Measurements from ENCODE around the gene FAM193A.
"Not testable (repeated sequence)": the region's sequence is repeated elsewhere in the genome, so short reads cannot be mapped to it uniquely, and the experiment has no call there.

The FAM193A gene

DNA sequence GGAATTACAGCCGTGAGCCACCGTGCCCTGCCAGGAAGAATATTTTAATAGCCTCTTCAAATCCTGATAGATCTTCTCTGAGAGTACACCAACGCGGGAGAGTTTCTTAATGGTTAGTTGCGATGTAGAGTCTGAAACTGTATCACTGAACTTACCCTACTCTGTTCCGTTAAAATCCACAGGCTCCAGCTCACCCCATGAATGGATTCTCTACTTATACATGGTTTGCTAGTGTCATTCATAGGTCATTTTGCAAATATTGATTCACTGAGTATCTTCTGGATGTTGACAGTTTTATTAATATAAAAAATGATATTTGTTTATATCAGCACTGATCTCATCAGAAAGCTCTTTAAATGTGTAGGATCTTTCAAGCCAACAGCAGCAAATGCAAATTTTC lies 99.9 kb downstream of the FAM193A start:
- Histone ChIP-seq H3K4me3 (ENCODE audit: extremely low read depth, insufficient read depth, low read length, poor library complexity, severe bottlenecking) (no peak overlapping the region), H3K4me1 (ENCODE audit: control insufficient read depth, insufficient read depth, low read length, poor library complexity, severe bottlenecking) (no peaks in the 10 kb centered on the region), H3K9me3 (ENCODE audit: control insufficient read depth, low read length) (no peaks in the 10 kb centered on the region), H3K27ac (ENCODE audit: low read depth, low read length, severe bottlenecking) (no peak overlapping the region), H3K36me3 (ENCODE audit: control insufficient read depth, insufficient read depth, low read length) (peaks cover 81% of the 10 kb centered on the region)
- WGBS, 2 experiments (ENCODE audit: insufficient coverage in 2 of 2) = 87 to 100% methylated on average over 2 to 4 of the region's 6 CpGs

DNA sequence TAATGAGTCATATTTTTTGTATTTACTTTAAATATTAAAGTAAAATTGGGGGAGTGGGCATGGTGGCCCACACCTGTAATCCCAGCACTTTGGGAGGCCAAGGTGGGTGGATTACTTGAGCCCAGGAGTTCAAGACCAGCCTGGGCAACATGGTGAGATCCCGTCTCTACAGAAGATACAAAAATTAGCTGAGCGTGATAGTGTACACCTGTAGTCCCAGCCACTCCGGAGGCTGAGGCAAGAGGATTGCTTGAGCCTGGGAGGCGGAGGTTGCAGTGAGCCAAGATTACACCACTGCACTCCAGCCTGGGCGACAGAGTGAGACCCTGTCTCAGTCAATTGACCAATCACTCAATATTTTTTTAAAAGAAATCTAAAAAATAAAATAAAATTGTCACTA lies 100.5 kb downstream of the FAM193A start:
- peaks cover 80% of the 10 kb centered on the region for H3K36me3 ChIP-seq (ENCODE audit: control insufficient read depth, insufficient read depth, low read length)
- WGBS, 2 experiments (ENCODE audit: insufficient coverage in 2 of 2) = 100% methylated on average over 3 to 4 of the region's 5 CpGs
- not testable (repeated sequence) for H3K9me3 ChIP-seq (ENCODE audit: control insufficient read depth, low read length); H3K27ac ChIP-seq (ENCODE audit: low read depth, low read length, severe bottlenecking); H3K4me1 ChIP-seq (ENCODE audit: control insufficient read depth, insufficient read depth, low read length, poor library complexity, severe bottlenecking); H3K4me3 ChIP-seq (ENCODE audit: extremely low read depth, insufficient read depth, low read length, poor library complexity, severe bottlenecking)

DNA sequence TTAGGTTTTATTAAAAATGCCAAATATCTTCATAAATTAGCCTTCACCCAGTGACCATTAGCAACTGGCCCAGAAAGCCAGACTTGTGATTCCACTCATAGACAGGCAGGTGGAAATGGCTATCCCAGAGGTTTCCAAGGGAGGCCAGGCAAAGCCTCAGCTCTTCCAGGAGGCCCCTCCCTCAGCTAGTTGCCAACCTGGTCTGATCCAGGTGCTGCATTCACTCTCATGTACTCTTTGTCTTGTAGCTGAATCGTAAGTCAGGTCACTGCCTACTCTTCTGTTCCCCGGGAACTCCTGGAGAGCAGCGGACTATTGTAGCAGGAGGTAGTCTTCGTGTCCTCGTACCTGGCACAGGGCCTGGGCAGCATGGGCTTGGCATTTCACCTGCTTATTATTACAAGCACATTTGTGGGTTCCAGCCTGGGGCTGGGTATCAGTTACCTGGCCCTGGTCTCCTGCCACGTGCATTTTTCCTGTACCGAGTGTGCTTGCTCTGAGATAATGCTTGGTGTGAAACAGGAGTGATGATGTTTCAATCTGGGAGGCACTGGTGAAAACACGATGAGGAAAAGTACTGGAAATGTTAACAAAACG lies 101.6 kb downstream of the FAM193A start:
- Histone ChIP-seq H3K4me3 (ENCODE audit: extremely low read depth, insufficient read depth, low read length, poor library complexity, severe bottlenecking) (no peak overlapping the region), H3K9me3 (ENCODE audit: control insufficient read depth, low read length) (no peaks in the 10 kb centered on the region), H3K36me3 (ENCODE audit: control insufficient read depth, insufficient read depth, low read length) (peaks cover 81% of the 10 kb centered on the region), H3K27ac (ENCODE audit: low read depth, low read length, severe bottlenecking) (no peak overlapping the region), H3K4me1 (ENCODE audit: control insufficient read depth, insufficient read depth, low read length, poor library complexity, severe bottlenecking) (no peaks in the 10 kb centered on the region)
- 92 to 94% methylated on average over 6 to 9 of the region's 9 CpGs for WGBS, 2 experiments (ENCODE audit: insufficient coverage in 2 of 2)

DNA sequence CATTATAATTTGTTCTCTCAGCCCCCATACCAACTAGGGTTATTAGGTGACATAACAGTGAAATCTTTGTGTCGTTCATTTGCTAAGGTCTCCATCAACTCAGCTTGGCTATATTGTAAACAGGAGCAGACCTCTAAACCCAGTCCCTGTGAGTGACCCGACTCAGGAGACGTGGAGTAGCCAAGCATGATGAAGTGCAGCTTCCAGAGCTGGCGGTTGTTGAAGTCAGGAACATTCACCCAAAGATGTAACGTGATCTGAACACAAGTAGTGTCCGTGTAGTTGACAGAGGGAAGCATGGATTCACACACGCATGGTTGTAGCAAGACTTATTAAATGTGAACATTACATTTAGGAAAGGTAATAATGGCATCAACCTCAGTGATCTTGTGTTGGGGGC lies 102.3 kb downstream of the FAM193A start:
- Histone ChIP-seq H3K27ac (ENCODE audit: low read depth, low read length, severe bottlenecking) (no peak overlapping the region), H3K4me1 (ENCODE audit: control insufficient read depth, insufficient read depth, low read length, poor library complexity, severe bottlenecking) (no peaks in the 10 kb centered on the region), H3K9me3 (ENCODE audit: control insufficient read depth, low read length) (no peaks in the 10 kb centered on the region), H3K4me3 (ENCODE audit: extremely low read depth, insufficient read depth, low read length, poor library complexity, severe bottlenecking) (no peak overlapping the region), H3K36me3 (ENCODE audit: control insufficient read depth, insufficient read depth, low read length) (peaks cover 81% of the 10 kb centered on the region)
- 98 to 100% methylated on average over 7 of the region's 7 CpGs for WGBS, 2 experiments (ENCODE audit: insufficient coverage in 2 of 2)

DNA sequence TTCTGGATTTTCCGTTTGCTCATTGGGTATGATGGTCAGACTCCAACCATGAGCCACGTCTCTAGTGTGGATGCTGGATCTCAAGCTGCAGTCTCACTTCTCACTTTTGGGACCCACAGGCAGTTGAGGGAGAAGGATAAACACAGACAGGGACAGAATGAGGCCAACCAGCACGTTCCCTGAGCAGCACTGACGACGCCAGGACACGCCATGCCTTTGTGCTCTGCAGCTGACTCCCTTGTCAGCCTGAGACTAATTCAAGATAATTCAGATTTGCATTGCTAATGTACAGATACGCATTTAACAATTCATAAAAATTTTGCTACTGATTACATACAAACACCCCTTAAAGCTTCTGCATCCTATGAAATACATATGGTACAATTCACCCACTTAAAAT lies 106.5 kb downstream of the FAM193A start:
- peaks cover 82% of the 10 kb centered on the region for H3K36me3 ChIP-seq (ENCODE audit: control insufficient read depth, insufficient read depth, low read length)
- H3K27ac ChIP-seq (ENCODE audit: low read depth, low read length, severe bottlenecking) = no peak overlapping the region
- H3K4me3 ChIP-seq (ENCODE audit: extremely low read depth, insufficient read depth, low read length, poor library complexity, severe bottlenecking) = no peak overlapping the region
- no peaks in the 10 kb centered on the region for H3K9me3 ChIP-seq (ENCODE audit: control insufficient read depth, low read length)
- H3K4me1 ChIP-seq (ENCODE audit: control insufficient read depth, insufficient read depth, low read length, poor library complexity, severe bottlenecking) = no peaks in the 10 kb centered on the region
- WGBS, 2 experiments (ENCODE audit: insufficient coverage in 2 of 2) = 93 to 95% methylated on average over 6 to 7 of the region's 7 CpGs

DNA sequence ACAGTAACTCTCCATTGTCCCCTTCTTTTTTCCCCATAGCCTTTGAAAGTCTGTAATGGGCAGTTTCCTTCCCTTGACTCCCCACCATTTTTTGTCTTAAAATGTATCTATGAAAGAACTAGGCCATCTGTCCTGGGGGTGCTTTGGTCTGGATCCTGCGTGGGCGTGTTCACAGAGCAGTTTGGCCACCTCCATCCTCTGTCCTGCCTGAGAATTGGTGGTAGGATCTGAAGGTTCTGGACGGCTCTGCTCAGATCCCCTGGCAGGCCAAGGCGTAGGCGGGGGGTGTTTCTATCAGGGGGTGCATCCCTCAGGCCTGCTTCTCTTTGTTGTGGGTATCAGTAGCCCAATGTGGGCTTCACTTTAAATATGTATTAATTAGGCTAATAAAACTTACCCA lies 107.1 kb downstream of the FAM193A start:
- Histone ChIP-seq H3K27ac (ENCODE audit: low read depth, low read length, severe bottlenecking) (no peak overlapping the region), H3K36me3 (ENCODE audit: control insufficient read depth, insufficient read depth, low read length) (peaks cover 82% of the 10 kb centered on the region)

DNA sequence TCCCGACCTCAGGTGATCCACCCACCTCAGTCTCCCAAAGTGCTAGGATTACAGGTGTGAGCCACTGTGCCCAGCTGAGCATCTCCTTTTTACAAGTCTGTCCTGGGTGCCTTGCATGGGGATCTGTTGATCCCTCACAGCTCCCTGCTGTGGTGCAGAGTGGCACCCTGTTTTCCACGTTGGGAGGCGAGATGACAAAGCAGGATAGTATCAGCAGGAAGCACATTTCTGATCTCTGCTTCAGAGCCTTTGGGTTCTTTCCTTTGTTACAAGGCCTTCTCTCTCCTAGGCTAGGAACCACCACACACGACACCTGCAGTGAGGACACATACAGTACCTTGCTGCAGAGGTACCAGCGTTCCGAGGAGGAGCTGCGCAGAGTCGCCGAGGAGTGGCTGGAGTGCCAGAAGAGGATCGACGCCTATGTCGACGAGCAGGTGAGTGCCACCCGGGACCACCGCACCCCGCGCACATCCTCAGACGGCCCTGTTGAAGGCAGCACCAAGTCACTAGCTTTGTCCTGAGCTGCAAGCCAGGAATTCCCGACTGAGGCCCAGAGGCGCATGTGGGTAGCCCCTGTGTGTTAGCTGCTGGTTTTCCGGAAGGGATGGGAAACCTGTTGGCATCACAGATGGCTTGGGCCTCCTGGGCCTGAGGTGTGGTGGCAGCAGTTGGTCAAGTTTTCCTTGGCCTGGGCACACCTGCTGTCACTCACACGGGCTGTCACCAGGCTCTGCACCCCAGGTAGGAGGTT lies 110.1 kb downstream of the FAM193A start:
- 98% methylated on average over 19 to 22 of the region's 22 CpGs for WGBS, 2 experiments (ENCODE audit: insufficient coverage in 2 of 2)
- Histone ChIP-seq H3K4me1 (ENCODE audit: control insufficient read depth, insufficient read depth, low read length, poor library complexity, severe bottlenecking) (no peaks in the 10 kb centered on the region), H3K36me3 (ENCODE audit: control insufficient read depth, insufficient read depth, low read length) (peaks cover 81% of the 10 kb centered on the region), H3K9me3 (ENCODE audit: control insufficient read depth, low read length) (no peaks in the 10 kb centered on the region), H3K4me3 (ENCODE audit: extremely low read depth, insufficient read depth, low read length, poor library complexity, severe bottlenecking) (no peak overlapping the region), H3K27ac (ENCODE audit: low read depth, low read length, severe bottlenecking) (no peak overlapping the region)

More for the DNA sequence above, 107.1 kb downstream of the FAM193A start:
- no peak overlapping the region for H3K4me3 ChIP-seq (ENCODE audit: extremely low read depth, insufficient read depth, low read length, poor library complexity, severe bottlenecking)
- 100% methylated on average over 2 of the region's 5 CpGs for WGBS, 2 experiments (ENCODE audit: insufficient coverage in 2 of 2)
- H3K9me3 ChIP-seq (ENCODE audit: control insufficient read depth, low read length) = no peaks in the 10 kb centered on the region
- no peaks in the 10 kb centered on the region for H3K4me1 ChIP-seq (ENCODE audit: control insufficient read depth, insufficient read depth, low read length, poor library complexity, severe bottlenecking)

DNA sequence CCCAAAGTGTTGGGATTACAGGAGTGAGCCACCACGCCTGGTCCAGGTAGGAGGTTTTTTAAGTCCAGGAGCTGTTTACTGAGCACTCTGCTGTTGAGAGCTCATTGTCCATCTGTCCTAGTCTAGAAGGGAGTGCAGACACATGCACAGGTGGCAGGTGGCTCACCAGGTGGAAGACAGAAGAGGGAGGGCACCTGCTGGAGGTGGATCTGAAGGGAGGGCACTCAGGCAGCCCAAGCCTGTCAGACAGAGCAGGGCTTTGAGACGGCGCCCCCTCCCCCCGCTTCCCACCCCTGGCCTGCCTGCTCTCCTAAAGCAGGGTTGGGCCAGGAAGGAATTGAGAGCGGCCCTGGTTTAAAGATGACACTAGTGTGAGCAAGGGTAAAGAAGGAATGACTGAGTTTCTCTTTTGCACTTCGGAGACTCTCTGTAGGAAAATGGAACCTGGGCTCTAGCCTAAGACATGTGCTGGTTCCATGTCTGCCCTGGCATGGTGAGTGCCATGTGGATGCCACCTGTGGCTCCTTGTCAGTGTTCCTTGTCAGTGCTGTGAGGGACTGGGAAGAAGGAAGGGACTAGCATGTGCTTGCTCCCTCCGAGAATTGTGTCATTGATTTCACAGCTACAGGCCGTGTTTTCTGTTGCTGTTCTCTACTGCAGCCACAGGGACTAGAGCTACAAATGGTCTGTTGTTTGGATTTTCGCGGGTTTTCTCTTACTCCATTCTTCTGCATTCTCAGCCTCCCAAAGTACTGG lies 111.1 kb downstream of the FAM193A start:
- peaks cover 83% of the 10 kb centered on the region for H3K36me3 ChIP-seq (ENCODE audit: control insufficient read depth, insufficient read depth, low read length)
- 93 to 95% methylated on average over 5 to 9 of the region's 10 CpGs for WGBS, 2 experiments (ENCODE audit: insufficient coverage in 2 of 2)
- no peaks in the 10 kb centered on the region for H3K9me3 ChIP-seq (ENCODE audit: control insufficient read depth, low read length)
- H3K27ac ChIP-seq (ENCODE audit: low read depth, low read length, severe bottlenecking) = no peak overlapping the region
- H3K4me1 ChIP-seq (ENCODE audit: control insufficient read depth, insufficient read depth, low read length, poor library complexity, severe bottlenecking) = no peaks in the 10 kb centered on the region
- no peak overlapping the region for H3K4me3 ChIP-seq (ENCODE audit: extremely low read depth, insufficient read depth, low read length, poor library complexity, severe bottlenecking)

DNA sequence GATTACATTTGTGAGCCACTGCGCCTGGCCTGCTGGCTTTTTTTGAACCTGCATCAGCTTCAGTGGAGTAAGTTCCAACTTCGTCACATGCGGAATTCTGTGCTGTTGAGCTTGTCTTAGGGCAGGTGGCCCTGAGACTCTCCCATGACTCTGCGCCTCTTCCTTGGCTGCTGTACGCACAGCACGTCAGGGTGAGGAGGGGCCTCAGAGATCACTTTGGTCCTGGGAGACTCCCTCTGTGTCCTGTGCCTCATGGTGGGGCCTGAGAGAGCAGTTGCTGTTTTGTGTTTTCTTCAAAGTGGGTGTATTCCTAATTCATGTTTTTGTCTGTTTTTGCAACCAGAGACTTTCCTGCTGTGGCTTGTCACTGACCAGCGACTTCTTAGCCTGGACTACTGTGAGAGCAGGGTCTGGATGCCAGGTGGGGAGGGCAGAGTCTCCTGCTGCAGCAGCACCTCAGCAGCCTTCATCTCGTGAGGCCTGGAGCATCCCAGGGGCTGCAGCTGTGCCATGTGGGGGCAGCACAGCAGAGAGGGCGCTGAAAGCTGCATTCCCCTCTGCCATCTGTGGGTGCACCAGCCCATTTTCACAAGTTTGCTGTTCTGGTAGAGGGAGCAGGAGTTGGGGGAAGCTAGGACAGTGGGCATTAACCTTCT lies 111.8 kb downstream of the FAM193A start:
- 93 to 98% methylated on average over 9 of the region's 9 CpGs for WGBS, 2 experiments (ENCODE audit: insufficient coverage in 2 of 2)
- Histone ChIP-seq H3K4me1 (ENCODE audit: control insufficient read depth, insufficient read depth, low read length, poor library complexity, severe bottlenecking) (no peaks in the 10 kb centered on the region), H3K4me3 (ENCODE audit: extremely low read depth, insufficient read depth, low read length, poor library complexity, severe bottlenecking) (no peak overlapping the region), H3K36me3 (ENCODE audit: control insufficient read depth, insufficient read depth, low read length) (peaks cover 81% of the 10 kb centered on the region), H3K9me3 (ENCODE audit: control insufficient read depth, low read length) (no peaks in the 10 kb centered on the region), H3K27ac (ENCODE audit: low read depth, low read length, severe bottlenecking) (no peak overlapping the region)

DNA sequence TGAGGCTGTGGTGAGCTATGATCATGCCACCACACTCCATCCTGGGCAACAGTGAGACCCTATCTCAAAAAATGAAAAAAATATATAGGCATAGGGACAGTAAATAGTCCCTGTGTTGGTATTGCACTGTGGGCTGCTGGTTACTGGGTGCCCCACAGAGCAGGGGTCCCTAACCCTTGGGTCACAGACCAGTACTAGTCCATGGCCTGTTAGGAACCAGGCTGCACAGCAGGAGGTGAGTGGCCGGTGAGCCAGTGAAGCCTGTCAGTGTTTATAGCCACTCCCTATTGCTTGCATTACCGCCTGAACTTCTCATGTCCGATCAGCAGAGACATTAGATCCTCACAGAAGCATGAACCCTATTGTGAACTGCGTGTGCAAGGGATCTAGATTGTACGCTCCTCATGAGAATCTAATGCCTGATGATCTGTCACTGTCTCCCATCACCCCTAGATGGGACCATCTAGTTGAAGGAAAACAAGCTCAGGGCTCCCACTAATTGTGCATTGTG lies 113.2 kb downstream of the FAM193A start:
- no peaks in the 10 kb centered on the region for H3K9me3 ChIP-seq (ENCODE audit: control insufficient read depth, low read length)
- peaks cover 74% of the 10 kb centered on the region for H3K36me3 ChIP-seq (ENCODE audit: control insufficient read depth, insufficient read depth, low read length)
- WGBS, 2 experiments (ENCODE audit: insufficient coverage in 2 of 2) = 95 to 98% methylated on average over 5 of the region's 5 CpGs
- no peak overlapping the region for H3K4me3 ChIP-seq (ENCODE audit: extremely low read depth, insufficient read depth, low read length, poor library complexity, severe bottlenecking)
- no peaks in the 10 kb centered on the region for H3K4me1 ChIP-seq (ENCODE audit: control insufficient read depth, insufficient read depth, low read length, poor library complexity, severe bottlenecking)
- no peak overlapping the region for H3K27ac ChIP-seq (ENCODE audit: low read depth, low read length, severe bottlenecking)

All from mesodermal cell (in vitro differentiated cells).